ENCODE measurements around the gene EIPR1.

Gene EIPR1

GRCh38 chr2:3355951-3356569, 21.6 kb downstream of the EIPR1 start:
- no peak for DNase-seq

GRCh38 chr2:3354986-3355385, 22.6 kb downstream of the EIPR1 start:
- no peak for DNase-seq

- DNase-seq, result no peak
These were observed 28.4 kb downstream of the EIPR1 start for GRCh38 chr2:3349211-3349693.

GRCh38 chr2:3348767-3349166, 28.9 kb downstream of the EIPR1 start:
- DNase-seq, result no peak

GRCh38 chr2:3345621-3346020, 32.0 kb downstream of the EIPR1 start:
- no peak for DNase-seq

GRCh38 chr2:3344897-3345296, 32.7 kb downstream of the EIPR1 start:
- no peak for DNase-seq

GRCh38 chr2:3343012-3343411, 34.6 kb downstream of the EIPR1 start:
- no peak for DNase-seq

GRCh38 chr2:3342324-3342723, 35.3 kb downstream of the EIPR1 start:
- no peak for DNase-seq

- no peak for DNase-seq
These were observed 36.3 kb downstream of the EIPR1 start for GRCh38 chr2:3341336-3341735.

GRCh38 chr2:3340144-3340543, 37.5 kb downstream of the EIPR1 start:
- no peak for DNase-seq

GRCh38 chr2:3338340-3338739, 39.3 kb downstream of the EIPR1 start:
- no peak for DNase-seq

GRCh38 chr2:3336844-3337243, 40.8 kb downstream of the EIPR1 start:
- DNase-seq, result no peak

GRCh38 chr2:3334392-3335345, 42.9 kb downstream of the EIPR1 start:
- no peak for DNase-seq

- DNase-seq, result no peak
These were observed 45.5 kb downstream of the EIPR1 start for GRCh38 chr2:3332133-3332532.

GRCh38 chr2:3329491-3329890, 48.1 kb downstream of the EIPR1 start:
- DNase-seq, result no peak

GRCh38 chr2:3326871-3327270, 50.7 kb downstream of the EIPR1 start:
- DNase-seq, result no peak

GRCh38 chr2:3326182-3326537, 51.5 kb downstream of the EIPR1 start:
- no peak for DNase-seq

GRCh38 chr2:3325458-3326181, 52.0 kb downstream of the EIPR1 start:
- no peak for DNase-seq

- no peak for DNase-seq
These were observed 53.0 kb downstream of the EIPR1 start for GRCh38 chr2:3324404-3325281.

GRCh38 chr2:3324036-3324386, 53.6 kb downstream of the EIPR1 start:
- no peak for DNase-seq

- no peak for DNase-seq
These were observed 54.1 kb downstream of the EIPR1 start for GRCh38 chr2:3323360-3324035.
